ENCODE data around the gene SLCO2B1.
A peak's percentile ranks its signal among the peaks of the same experiment; 100 is the strongest.
"Not testable (repeated sequence)": the region's sequence is repeated elsewhere in the genome, so short reads cannot be mapped to it uniquely, and the experiment has no call there.

The SLCO2B1 gene

DNA sequence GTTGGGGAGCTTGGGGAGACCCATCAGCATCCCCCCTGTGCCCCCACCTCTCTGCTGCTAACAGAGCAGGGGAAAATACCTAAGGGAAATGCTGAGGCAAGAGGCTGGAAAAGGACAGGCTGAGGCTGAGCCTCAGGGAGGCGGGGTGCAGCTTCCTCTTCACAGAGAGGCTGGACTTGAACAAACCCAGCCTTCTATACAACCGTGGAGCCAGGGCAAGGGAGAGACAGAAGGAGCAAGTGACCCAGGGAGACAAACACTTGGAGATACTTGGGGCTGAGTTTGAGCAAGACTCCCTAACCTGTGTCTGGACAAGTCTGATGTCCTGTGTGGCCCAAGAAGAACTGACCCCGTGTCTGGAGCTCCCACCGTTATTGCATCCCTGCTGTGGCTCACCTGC is at the start of gene SLCO2B1:
Gene SLCO2B1, plus strand, starts transcription at position 229 of the 400 bp plus-strand sequence. CDS start 275 bp downstream, outside the sequence.
- DNase-seq: no peak

GRCh38 chr11:75101424-75102128 is 49.3 kb upstream of the SLCO2B1 start:
- DNase-seq: no peak

DNA sequence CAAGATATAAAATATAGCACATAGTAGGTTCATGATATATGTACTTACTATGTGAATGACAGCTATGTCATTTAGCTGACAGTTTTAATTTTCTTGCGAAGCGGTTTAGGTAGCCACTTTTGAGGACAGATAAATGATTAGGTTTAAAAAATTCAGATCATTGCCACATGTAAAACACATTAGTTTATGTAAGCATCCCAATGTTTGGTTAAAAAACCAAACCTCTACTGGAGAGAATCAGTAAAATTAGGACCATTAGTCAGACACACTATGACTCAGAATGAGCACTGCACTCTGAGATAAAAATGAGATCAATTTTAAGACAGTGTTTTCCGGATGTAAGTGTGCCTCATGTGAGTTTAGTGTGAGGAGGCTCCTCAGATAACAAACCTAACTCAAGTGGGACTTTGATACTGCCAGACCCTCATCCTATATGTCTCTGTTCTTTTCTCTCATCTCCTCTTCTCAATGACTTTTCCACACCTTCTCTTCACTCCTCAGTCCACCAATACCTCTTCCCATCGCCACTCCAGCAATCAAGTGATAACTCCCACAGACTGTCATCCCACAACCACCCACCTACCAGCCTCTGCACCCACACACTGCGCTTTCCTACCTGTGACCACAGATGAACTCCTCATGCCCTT is 47.4 kb upstream of the SLCO2B1 start:
- no peak for DNase-seq

DNA sequence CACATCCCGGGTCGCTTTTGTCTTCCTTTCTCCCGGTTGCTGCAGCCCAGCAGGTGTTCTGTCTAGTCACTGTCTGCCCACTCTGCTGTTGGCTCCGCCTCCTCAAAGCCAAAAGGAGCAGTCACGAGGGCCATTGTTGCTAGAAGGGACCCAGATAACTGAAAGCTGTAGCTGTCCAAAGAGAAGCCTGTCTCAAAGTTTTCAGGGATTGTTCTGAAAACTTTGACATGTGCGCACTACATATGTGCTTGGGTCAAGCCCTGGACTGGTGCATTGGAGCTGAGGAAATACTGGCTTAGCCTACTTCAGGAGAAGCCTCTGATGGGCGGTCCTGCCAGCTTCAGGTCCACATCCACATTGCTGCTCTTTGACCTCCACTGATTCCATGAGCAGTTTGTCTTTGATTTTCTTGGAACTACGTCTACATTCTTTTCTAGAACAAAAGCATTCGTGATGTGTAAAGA is 45.4 kb upstream of the SLCO2B1 start:
- DNase-seq: no peak

DNA sequence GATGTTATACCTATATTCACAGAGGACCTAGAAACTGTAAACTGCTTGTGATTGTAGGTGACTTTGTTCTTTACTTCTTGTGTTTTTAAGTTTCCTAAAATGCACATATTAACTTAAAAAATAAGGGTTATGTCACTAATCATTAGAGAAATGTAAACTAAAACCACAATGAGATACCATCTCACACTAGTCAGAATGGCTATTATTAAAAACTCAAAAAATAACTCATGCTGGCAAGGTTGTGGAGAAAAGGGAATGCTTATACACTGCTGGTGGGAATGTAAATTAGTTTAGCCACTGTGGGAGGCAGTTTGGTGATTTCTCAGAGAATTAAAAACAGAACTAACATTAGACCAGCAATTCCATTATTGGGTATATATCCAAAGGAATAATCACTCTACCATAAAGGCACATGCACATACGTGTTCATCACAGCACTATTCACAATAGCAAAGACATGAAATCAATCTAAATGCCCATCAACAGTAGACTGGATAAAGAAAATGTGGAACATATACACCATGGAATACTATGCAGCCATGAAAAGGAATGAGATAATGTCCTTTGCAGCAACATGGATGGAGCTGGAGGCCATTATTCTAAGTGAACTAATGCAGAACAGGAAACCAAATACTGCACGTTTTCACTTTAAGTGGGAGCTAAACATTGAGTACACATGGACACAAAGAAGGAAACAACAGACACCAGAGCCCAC is 44.8 kb upstream of the SLCO2B1 start:
- DNase-seq: not testable (repeated sequence)

DNA sequence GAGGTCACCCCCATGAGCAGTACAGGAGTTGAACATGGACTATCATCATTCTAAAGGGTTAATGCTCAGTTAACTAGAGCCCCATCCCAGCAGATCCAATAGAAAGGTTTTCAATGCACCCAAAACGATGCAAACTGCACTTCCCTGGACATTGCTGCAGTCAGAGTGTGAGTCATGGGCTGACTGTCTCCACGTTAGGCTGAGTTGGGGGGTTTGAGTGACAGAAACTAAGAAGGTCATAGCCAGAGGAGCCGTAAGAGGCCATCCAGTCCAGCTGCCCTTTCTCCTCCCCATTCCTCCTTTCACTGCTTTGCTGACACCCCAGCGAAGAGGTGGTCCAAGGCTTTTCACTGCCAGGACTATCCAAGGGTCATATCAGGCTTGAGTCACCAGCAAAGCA is 43.7 kb upstream of the SLCO2B1 start:
- no peak for DNase-seq

DNA sequence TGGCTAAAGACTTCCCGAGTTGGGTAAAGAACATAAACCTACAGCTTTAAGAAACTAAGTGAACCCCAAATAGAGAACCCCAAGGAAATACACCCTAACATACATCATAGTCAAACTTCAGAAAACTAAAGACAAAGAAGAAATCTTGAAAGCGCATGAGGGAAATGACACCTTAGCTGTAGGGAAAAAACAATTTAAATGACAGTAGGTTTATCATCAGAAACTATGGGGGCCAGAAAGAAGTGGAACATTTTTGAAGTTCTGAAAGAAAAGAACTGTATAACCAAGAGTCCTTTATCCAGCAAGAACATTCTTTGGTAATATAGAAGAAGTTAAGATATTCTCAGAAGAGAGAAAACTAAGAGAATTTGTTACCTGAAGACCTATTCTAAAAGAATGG is 38.7 kb upstream of the SLCO2B1 start:
- no peak for DNase-seq

GRCh38 chr11:75113030-75113429 is 37.9 kb upstream of the SLCO2B1 start:
- no peak for DNase-seq

- no peak for DNase-seq
Measured at GRCh38 chr11:75114465-75114864, 36.4 kb upstream of the SLCO2B1 start.

- no peak for DNase-seq
Measured at GRCh38 chr11:75118577-75118976, 32.3 kb upstream of the SLCO2B1 start.

GRCh38 chr11:75126564-75126963 is 24.3 kb upstream of the SLCO2B1 start:
- DNase-seq: no peak

DNA sequence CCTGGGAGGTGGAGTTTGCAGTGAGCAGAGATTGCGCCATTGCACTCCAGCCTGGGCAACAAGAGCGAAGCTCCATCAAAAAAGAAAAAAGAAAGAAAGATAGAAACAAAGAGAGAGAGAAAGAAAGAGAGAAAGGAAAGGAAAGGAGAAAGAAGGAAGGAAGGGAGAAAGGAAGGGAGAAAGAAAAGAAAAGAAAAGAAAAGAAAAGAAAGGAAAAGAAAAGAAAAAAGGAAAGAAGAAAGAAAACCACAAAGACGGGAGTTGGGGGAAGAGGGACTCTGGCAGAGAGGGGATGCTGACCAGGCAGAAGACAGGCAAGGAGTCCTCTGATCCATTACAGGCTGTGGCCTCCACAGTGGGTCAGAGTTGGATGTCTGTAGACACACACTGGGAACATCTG is 18.8 kb upstream of the SLCO2B1 start:
- DNase-seq: no peak

DNA sequence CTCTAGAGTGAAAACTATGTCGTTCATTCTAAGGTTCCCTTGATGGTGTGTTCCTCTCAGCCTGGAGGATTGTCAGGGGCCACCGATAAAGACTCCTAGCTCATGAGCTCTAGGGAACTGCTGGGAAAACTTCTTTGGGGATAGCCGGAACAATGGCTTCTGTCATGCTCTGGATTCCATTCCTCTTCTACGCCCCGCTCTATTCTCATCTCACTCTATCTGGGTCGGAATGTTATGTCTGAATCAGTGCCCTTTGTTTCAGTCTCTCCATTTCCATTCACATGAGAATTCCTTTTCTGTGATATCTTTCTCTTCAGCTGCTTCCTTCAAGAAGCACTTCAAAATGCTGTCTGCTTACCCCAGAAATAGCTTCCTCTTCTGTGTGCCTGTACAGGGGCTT is 16.9 kb upstream of the SLCO2B1 start:
- no peak for DNase-seq

- no peak for DNase-seq
Measured at GRCh38 chr11:75135021-75135650, 15.8 kb upstream of the SLCO2B1 start.

GRCh38 chr11:75135651-75136050 is 15.3 kb upstream of the SLCO2B1 start:
- no peak for DNase-seq

- DNase-seq: peak; percentile 79
Measured at GRCh38 chr11:75140269-75141138, 10.4 kb upstream of the SLCO2B1 start.

- DNase-seq: no peak
Measured at GRCh38 chr11:75141166-75141565, 9.7 kb upstream of the SLCO2B1 start.

DNA sequence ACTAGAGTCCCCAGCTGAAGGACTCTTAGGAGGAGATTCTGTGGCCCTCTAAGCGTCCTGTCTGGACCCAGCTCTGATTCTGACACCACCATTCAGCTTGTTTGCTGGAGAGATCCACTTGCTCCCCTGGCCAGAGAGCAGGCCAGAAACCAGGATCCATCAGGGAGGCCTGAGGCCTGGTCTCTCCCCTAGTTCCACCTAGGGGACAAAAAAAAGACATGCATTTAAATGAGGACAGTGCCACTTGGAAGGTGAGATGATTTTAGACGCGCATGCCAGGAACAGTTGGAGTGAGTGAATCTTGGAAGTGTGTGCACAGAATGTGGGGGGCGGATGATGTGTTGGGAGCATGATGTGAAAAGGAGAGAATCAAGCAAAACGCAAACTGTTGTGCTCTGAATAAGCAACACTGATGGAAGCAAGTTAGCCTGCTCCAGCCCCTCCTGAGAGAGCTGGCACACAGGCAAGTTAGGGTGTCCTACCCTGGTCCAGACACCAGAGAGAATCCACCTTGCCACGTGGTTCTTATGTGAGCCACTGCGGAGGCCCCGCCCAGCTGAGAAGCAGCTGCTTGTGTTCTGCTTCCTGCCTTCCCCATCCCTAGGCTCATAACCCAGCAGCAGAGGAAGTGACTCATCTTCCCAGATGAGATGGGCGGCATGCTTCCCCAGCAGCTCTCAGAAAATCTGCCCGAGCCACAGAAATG is 8.0 kb upstream of the SLCO2B1 start:
- peak; percentile 69 for DNase-seq

GRCh38 chr11:75143420-75143731 is 7.5 kb upstream of the SLCO2B1 start:
- DNase-seq: no peak

DNA sequence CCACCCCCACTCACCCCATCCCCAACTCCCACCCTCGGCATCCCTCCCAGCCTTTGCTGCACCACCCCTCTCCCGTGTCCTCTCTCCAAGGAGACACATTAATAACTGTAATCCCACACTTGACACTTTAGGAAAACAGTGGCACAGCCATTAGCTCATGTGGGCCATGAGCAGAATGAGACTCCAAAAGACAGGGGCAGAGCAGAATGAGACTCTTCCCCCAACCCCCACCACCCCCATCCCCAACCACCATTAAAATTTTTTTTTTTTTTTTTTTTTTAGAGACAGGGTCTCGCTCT is 6.2 kb upstream of the SLCO2B1 start:
- DNase-seq: no peak

DNA sequence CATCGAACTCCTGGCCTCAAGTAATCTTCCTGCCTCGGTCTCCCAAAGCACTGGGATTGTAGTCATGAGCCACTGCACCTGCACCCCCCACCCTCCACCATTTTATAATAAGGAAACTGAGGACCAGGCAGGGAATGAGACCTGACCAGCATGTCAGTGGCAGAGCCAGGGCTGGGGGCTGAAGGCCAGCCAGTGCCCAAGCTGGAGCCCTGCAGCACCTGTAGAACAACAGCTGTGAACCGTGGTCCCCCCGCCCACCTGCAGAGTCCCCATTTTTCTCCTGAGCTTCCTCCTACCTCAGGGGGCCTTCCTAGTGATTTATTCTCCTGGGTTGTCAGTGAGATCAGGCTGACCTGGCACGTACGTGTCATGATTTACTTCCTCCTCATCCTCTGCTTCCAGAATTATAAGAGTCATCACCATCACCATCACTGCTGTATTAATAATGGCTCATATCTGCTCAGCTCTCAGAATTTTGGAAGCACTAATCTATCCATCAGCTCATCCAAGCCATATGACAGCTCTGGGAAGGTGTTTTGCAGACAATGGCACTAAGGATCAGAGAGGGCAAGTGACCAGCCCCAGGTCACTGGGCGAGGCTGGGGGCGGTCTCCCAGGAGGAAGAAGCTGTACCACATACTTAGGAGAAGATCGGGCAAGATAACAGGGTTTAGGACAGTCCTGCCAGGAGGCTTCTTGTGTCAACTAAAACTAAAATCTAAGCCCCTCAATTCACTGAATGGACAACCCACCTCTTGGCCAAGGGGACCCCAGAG is 5.5 kb upstream of the SLCO2B1 start:
- DNase-seq: no peak
